Measurements from ENCODE around the gene ZSCAN26.
A peak's percentile ranks its signal among the peaks of the same experiment; 100 is the strongest.

DNA sequence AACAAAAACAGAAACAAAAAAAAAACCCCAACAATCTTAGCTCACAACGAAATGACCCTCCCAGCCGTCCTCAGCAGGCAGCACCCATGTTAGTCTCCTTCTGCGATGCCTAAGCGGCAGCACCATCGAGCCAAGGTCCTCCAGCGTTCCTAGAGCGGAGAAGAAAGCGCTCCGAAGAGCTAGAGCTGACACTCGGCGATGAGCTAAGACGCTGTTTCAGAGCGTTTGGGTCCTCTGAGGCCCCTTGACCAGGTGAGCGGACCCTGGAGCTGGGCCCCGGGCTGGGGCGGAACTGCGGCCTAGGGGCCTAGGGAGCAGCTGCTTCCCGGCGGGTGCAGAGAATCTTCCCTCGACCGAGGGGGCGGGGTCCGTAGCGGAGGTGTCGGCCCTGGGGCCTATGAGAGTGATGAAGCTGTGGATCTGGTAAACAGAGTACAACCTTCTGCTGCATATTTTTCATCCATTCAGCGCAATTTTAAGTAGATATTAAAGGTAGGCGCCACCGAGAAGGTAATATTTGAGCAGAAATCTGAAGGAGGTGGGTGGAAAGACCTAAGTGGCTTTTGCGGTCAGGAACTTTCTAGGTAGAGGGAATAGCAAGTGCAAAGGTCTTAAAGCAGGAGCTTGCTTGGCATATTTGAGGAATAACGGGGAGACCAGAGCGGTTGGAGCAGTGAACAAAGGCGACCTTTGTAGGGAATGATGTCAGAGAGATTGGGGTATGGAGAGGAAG lies at the start of gene ZSCAN26:
- TF ChIP-seq, protein P1, sequence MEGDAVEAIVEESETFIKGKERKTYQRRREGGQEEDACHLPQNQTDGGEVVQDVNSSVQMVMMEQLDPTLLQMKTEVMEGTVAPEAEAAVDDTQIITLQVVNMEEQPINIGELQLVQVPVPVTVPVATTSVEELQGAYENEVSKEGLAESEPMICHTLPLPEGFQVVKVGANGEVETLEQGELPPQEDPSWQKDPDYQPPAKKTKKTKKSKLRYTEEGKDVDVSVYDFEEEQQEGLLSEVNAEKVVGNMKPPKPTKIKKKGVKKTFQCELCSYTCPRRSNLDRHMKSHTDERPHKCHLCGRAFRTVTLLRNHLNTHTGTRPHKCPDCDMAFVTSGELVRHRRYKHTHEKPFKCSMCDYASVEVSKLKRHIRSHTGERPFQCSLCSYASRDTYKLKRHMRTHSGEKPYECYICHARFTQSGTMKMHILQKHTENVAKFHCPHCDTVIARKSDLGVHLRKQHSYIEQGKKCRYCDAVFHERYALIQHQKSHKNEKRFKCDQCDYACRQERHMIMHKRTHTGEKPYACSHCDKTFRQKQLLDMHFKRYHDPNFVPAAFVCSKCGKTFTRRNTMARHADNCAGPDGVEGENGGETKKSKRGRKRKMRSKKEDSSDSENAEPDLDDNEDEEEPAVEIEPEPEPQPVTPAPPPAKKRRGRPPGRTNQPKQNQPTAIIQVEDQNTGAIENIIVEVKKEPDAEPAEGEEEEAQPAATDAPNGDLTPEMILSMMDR (conservative IDR thresholded peaks at IDR 0.05; ENCODE audit: low read depth, low read length), result no peak
- TF ChIP-seq SMC3 (IDR thresholded peaks at IDR 0.05; ENCODE audit: low read depth, low read length) (no peak), FOS (IDR thresholded peaks at IDR 0.05; ENCODE audit: low read depth, low read length) (no peak), MAFK (IDR thresholded peaks at IDR 0.05; ENCODE audit: low read depth, low read length) (no peak), POLR2A (IDR thresholded peaks at IDR 0.05; ENCODE audit: low read depth, low read length) (peak; percentile 59; the same call in 1 of the 2 replicates), RAD21 (IDR thresholded peaks at IDR 0.05; ENCODE audit: low read length) (no peak), RCOR1 (IDR thresholded peaks at IDR 0.05; ENCODE audit: insufficient replicate concordance, low read length) (no peak), CHD1 (IDR thresholded peaks at IDR 0.05; ENCODE audit: low read depth, low read length) (no peak), CEBPB (IDR thresholded peaks at IDR 0.05; ENCODE audit: low read depth, low read length) (no peak)
- TF ChIP-seq, protein P2, sequence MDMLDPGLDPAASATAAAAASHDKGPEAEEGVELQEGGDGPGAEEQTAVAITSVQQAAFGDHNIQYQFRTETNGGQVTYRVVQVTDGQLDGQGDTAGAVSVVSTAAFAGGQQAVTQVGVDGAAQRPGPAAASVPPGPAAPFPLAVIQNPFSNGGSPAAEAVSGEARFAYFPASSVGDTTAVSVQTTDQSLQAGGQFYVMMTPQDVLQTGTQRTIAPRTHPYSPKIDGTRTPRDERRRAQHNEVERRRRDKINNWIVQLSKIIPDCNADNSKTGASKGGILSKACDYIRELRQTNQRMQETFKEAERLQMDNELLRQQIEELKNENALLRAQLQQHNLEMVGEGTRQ (IDR thresholded peaks at IDR 0.05; ENCODE audit: low read depth, low read length), result no peak
- TF ChIP-seq, protein P3, sequence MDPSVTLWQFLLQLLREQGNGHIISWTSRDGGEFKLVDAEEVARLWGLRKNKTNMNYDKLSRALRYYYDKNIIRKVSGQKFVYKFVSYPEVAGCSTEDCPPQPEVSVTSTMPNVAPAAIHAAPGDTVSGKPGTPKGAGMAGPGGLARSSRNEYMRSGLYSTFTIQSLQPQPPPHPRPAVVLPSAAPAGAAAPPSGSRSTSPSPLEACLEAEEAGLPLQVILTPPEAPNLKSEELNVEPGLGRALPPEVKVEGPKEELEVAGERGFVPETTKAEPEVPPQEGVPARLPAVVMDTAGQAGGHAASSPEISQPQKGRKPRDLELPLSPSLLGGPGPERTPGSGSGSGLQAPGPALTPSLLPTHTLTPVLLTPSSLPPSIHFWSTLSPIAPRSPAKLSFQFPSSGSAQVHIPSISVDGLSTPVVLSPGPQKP (IDR thresholded peaks at IDR 0.05; ENCODE audit: borderline replicate concordance, low read depth, low read length), result no peak

Data from IMR-90 (cell line).